Measurements from ENCODE around the gene MKX.

DNA sequence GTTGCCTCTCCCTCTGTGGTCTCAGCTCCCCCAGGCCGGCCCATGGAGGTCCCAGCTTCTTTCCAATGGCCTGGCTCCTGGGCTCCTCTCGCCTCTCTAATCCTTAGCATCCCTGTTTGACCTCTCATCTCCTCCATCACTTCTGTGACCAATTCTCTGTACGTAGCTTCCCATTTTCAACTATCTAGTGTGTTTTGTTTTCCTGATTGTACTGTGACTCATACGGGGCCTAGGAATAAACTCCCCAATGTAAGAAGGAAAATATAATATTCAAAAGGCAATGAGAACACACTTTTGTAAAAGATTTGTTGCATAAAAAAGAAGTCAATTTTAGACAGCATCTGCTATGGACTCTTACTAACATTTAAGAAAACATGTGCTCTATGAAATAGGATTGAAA lies 90.3 kb downstream of the MKX start:
- TF ChIP-seq, protein P1, sequence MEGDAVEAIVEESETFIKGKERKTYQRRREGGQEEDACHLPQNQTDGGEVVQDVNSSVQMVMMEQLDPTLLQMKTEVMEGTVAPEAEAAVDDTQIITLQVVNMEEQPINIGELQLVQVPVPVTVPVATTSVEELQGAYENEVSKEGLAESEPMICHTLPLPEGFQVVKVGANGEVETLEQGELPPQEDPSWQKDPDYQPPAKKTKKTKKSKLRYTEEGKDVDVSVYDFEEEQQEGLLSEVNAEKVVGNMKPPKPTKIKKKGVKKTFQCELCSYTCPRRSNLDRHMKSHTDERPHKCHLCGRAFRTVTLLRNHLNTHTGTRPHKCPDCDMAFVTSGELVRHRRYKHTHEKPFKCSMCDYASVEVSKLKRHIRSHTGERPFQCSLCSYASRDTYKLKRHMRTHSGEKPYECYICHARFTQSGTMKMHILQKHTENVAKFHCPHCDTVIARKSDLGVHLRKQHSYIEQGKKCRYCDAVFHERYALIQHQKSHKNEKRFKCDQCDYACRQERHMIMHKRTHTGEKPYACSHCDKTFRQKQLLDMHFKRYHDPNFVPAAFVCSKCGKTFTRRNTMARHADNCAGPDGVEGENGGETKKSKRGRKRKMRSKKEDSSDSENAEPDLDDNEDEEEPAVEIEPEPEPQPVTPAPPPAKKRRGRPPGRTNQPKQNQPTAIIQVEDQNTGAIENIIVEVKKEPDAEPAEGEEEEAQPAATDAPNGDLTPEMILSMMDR (IDR thresholded peaks at IDR 0.05) = no peak
- no peak for TF ChIP-seq POLR2A (IDR thresholded peaks at IDR 0.05)
- TF ChIP-seq POLR2AphosphoS5 (IDR thresholded peaks at IDR 0.05) = no peak
- no peak for TF ChIP-seq EP300 (IDR thresholded peaks at IDR 0.05)

All from upper lobe of left lung (tissue), 4 donors.